Measurements from ENCODE around the gene TBXAS1. TPM values are rescaled to one million over a fixed set of nuclear protein-coding genes. Genes with fewer than 3 reads are reported as not detected.
A peak's percentile ranks its signal among the peaks of the same experiment; 100 is the strongest.

The TBXAS1 gene
- total RNA-seq, 1 donor from 2014 or later: 65.4 TPM

GRCh38 chr7:139887992-139888481 is 59.0 kb downstream of the TBXAS1 start:
- peak; percentile 80 for ATAC-seq
- no peak for DNase-seq
- no peaks in the 10 kb centered on the region for H3K4me1 ChIP-seq
- no peak overlapping the region for H3K27ac ChIP-seq
- intact Hi-C loops (cut with DNase I): no loop called here
- H3K4me3 ChIP-seq: no peak overlapping the region
- no peaks in the 10 kb centered on the region for H3K36me3 ChIP-seq
- TF ChIP-seq CTCF (IDR thresholded peaks at IDR 0.05): no peak
- no peaks in the 10 kb centered on the region for H3K9me3 ChIP-seq
- no peaks in the 10 kb centered on the region for H3K27me3 ChIP-seq

- no peaks in the 10 kb centered on the region for H3K9me3 ChIP-seq
- no peak overlapping the region for H3K4me3 ChIP-seq
- H3K36me3 ChIP-seq: no peaks in the 10 kb centered on the region
- no peaks in the 10 kb centered on the region for H3K27me3 ChIP-seq
- TF ChIP-seq CTCF (IDR thresholded peaks at IDR 0.05): no peak
- no peak overlapping the region for H3K27ac ChIP-seq
- ATAC-seq (no peak), DNase-seq (no peak)
- no peaks in the 10 kb centered on the region for H3K4me1 ChIP-seq
- intact Hi-C loops (cut with DNase I): no loop called here
These were observed 60.3 kb downstream of the TBXAS1 start for GRCh38 chr7:139889186-139889871.

- DNase-seq (no peak), ATAC-seq (no peak)
- Histone ChIP-seq H3K4me3 (no peak overlapping the region), H3K9me3 (no peaks in the 10 kb centered on the region), H3K27ac (no peak overlapping the region), H3K36me3 (no peaks in the 10 kb centered on the region), H3K27me3 (no peaks in the 10 kb centered on the region), H3K4me1 (no peaks in the 10 kb centered on the region)
- no peak for TF ChIP-seq CTCF (IDR thresholded peaks at IDR 0.05)
- intact Hi-C loops (cut with DNase I): no loop called here
These were observed 64.4 kb downstream of the TBXAS1 start for GRCh38 chr7:139893461-139893860.

- Histone ChIP-seq H3K4me1 (no peaks in the 10 kb centered on the region), H3K9me3 (no peaks in the 10 kb centered on the region), H3K27ac (no peak overlapping the region), H3K4me3 (no peak overlapping the region), H3K36me3 (no peaks in the 10 kb centered on the region), H3K27me3 (no peaks in the 10 kb centered on the region)
- DNase-seq (no peak), ATAC-seq (no peak)
- intact Hi-C loops (cut with DNase I): no loop called here
- TF ChIP-seq CTCF (IDR thresholded peaks at IDR 0.05): no peak
These were observed 64.9 kb downstream of the TBXAS1 start for GRCh38 chr7:139893999-139894398.

- ATAC-seq (no peak), DNase-seq (no peak)
- Histone ChIP-seq H3K36me3 (no peaks in the 10 kb centered on the region), H3K4me3 (no peak overlapping the region), H3K9me3 (no peaks in the 10 kb centered on the region), H3K27me3 (no peaks in the 10 kb centered on the region), H3K4me1 (no peaks in the 10 kb centered on the region), H3K27ac (no peak overlapping the region)
- intact Hi-C loops (cut with DNase I): no loop called here
- no peak for TF ChIP-seq CTCF (IDR thresholded peaks at IDR 0.05)
These were observed 66.2 kb downstream of the TBXAS1 start for GRCh38 chr7:139895141-139895829.
